Activated CD4-positive, alpha-beta T cell treated with anti-CD3 and anti-CD28 coated beads, Interleukin-2, amount 10 ng/mL, durations not matched to agents 24 days and 14 days (primary cell): ENCODE measurements around the gene SLAMF6. TPM values are rescaled to one million over a fixed set of nuclear protein-coding genes. Genes with fewer than 3 reads are reported as not detected.
A peak's percentile ranks its signal among the peaks of the same experiment; 100 is the strongest.
"Not testable (repeated sequence)": the region's sequence is repeated elsewhere in the genome, so short reads cannot be mapped to it uniquely, and the experiment has no call there.

Experiments
- DNase-seq: peaks from one replicate; pipeline ENCODE4 v3.0.0; 2022
- H3K27ac Mint-ChIP-seq: one replicate; pipeline ENCODE4 v1.8.0; 2022; ENCODE audit warnings: mild to moderate bottlenecking, mixed read lengths
- H3K27me3 Mint-ChIP-seq: one replicate; pipeline ENCODE4 v1.8.0; 2022; ENCODE audit warnings: mixed read lengths
- H3K36me3 Mint-ChIP-seq: one replicate; pipeline ENCODE4 v1.8.0; 2022; ENCODE audit warnings: low read depth, mild to moderate bottlenecking, mixed read lengths
- H3K4me1 Mint-ChIP-seq: one replicate; pipeline ENCODE4 v1.8.0; 2021; ENCODE audit warnings: mixed read lengths
- H3K4me3 Mint-ChIP-seq: one replicate; pipeline ENCODE4 v1.8.0; 2022; ENCODE audit warnings: mild to moderate bottlenecking, moderate library complexity, mixed read lengths
- H3K9me3 Mint-ChIP-seq: one replicate; pipeline ENCODE4 v1.8.0; 2021; ENCODE audit warnings: mixed read lengths
- intact Hi-C: fragments of 100-400 bp; cut with micrococcal nuclease; formaldehyde crosslinking; loops from one replicate; pipeline ENCODE4 v1.15.1; 2023
- total RNA-seq: library from RNA; stranded (reverse); gene quantifications from 2 replicates; pipeline ENCODE4 v1.2.3, GENCODE V29; 2022

The SLAMF6 gene
- total RNA-seq, 1 donor from 2014 or later = 53.8 TPM

GRCh38 chr1:160538985-160539651 lies 16.1 kb upstream of the SLAMF6 start:
- intact Hi-C loops = no loop called here
- Mint-ChIP-seq H3K27me3 (no peaks in the 10 kb centered on the region), H3K4me3 (peak overlapping the region; percentile 72), H3K4me1 (peaks cover 37% of the 10 kb centered on the region), H3K36me3 (peaks cover 28% of the 10 kb centered on the region), H3K27ac (peak overlapping the region; percentile 91), H3K9me3 (peaks cover 8% of the 10 kb centered on the region)
- DNase-seq = peak; percentile 56

- peaks cover 34% of the 10 kb centered on the region for H3K4me1 Mint-ChIP-seq
- H3K36me3 Mint-ChIP-seq = peaks cover 30% of the 10 kb centered on the region
- no peak for DNase-seq
- H3K9me3 Mint-ChIP-seq = peaks cover 8% of the 10 kb centered on the region
- no peak overlapping the region for H3K27ac Mint-ChIP-seq
- no peaks in the 10 kb centered on the region for H3K27me3 Mint-ChIP-seq
- intact Hi-C loops = no loop called here
- H3K4me3 Mint-ChIP-seq = no peak overlapping the region
Observed at GRCh38 chr1:160537714-160538665, 14.9 kb upstream of the SLAMF6 start.

DNA sequence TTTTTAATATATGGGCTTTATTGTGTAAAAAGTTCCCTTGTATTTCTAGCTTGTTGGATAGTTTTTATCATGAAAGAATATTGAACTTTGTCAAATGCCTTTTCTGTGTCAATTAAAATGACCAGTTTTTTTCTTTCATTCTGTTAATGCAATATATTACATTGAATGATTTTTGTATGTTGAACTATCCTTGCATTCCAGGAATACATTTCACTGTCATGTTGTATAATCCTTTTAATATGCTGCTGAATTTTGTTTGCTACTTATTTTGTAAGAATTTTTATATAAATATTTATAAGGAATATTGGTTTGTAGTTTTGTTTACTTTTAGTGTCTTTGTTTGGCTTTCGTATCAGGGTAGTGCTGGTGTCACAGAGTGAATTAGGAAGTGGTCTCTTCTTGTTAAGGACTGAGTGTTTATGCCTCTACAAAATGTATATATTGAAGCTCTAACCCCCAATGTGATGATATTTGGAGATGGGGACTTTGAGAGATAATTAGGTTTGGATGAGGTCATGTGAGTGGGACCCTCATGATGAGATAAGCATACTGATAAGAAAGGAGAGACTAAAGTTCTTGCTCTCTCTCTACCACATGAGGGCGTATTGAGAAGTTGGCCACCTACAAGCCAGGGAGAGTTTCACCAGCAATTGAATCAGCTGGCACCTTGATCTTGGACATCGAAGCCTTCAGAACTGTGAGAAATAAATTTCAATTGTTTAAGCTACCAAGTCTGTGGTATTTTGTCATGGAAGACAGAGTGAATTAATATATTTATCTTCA lies 12.0 kb upstream of the SLAMF6 start:
- intact Hi-C loops = no loop called here
- Mint-ChIP-seq H3K4me1 (peaks cover 17% of the 10 kb centered on the region), H3K27me3 (no peaks in the 10 kb centered on the region), H3K4me3 (no peak overlapping the region), H3K9me3 (peaks cover 8% of the 10 kb centered on the region), H3K27ac (no peak overlapping the region), H3K36me3 (peaks cover 37% of the 10 kb centered on the region)
- DNase-seq = no peak

- intact Hi-C loops = not testable (repeated sequence)
- H3K9me3 Mint-ChIP-seq = peaks cover 17% of the 10 kb centered on the region
Observed at GRCh38 chr1:160532557-160532813, 9.4 kb upstream of the SLAMF6 start.

GRCh38 chr1:160531809-160532556 lies 8.9 kb upstream of the SLAMF6 start:
- H3K27ac Mint-ChIP-seq, DNase-seq, H3K27me3 Mint-ChIP-seq, H3K4me3 Mint-ChIP-seq, intact Hi-C loops: not testable (repeated sequence)
- peaks cover 20% of the 10 kb centered on the region for H3K9me3 Mint-ChIP-seq
- H3K4me1 Mint-ChIP-seq = peaks cover 23% of the 10 kb centered on the region
- H3K36me3 Mint-ChIP-seq = peaks cover 41% of the 10 kb centered on the region

More at GRCh38 chr1:160532557-160532813, 9.4 kb upstream of the SLAMF6 start:
- H3K27me3 Mint-ChIP-seq, H3K27ac Mint-ChIP-seq, DNase-seq, H3K4me3 Mint-ChIP-seq: not testable (repeated sequence)
- Mint-ChIP-seq H3K36me3 (peaks cover 42% of the 10 kb centered on the region), H3K4me1 (peaks cover 21% of the 10 kb centered on the region)

GRCh38 chr1:160529401-160529952 lies 6.4 kb upstream of the SLAMF6 start:
- peak overlapping the region; percentile 16 for H3K27ac Mint-ChIP-seq
- intact Hi-C loops, H3K4me3 Mint-ChIP-seq, H3K27me3 Mint-ChIP-seq: not testable (repeated sequence)
- peak; percentile 64 for DNase-seq
- peaks cover 40% of the 10 kb centered on the region for H3K36me3 Mint-ChIP-seq
- peaks cover 24% of the 10 kb centered on the region for H3K9me3 Mint-ChIP-seq
- peaks cover 24% of the 10 kb centered on the region for H3K4me1 Mint-ChIP-seq

DNA sequence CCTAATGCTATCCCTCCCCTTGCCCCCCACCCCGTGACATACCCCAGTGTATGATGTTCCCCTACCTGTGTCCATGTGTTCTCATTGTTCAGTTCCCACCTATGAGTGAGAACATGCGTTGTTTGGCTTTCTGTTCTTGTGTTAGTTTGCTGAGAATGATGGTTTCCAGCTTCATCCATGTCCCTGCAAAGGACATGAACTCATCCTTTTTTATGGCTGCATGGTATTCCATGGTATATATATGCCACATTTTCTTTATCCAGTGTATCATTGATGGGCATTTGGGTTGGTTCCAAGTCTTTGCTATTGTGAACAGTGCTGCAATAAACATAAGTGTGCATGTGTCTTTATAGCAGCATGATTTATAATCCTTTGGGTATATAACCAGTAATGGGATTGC lies 734 bp upstream of the SLAMF6 start:
- peak overlapping the region; percentile 67 for H3K4me3 Mint-ChIP-seq
- intact Hi-C loops = loop anchor here (1.0 to 5.0 kb wide), 2 partner anchors 84 to 189 kb away; partner anchors contain the start of gene CD48
- peaks cover 54% of the 10 kb centered on the region for H3K4me1 Mint-ChIP-seq
- DNase-seq, H3K27me3 Mint-ChIP-seq: not testable (repeated sequence)
- H3K27ac Mint-ChIP-seq = peak overlapping the region; percentile 66
- peaks cover 24% of the 10 kb centered on the region for H3K9me3 Mint-ChIP-seq
- H3K36me3 Mint-ChIP-seq = peaks cover 44% of the 10 kb centered on the region

DNA sequence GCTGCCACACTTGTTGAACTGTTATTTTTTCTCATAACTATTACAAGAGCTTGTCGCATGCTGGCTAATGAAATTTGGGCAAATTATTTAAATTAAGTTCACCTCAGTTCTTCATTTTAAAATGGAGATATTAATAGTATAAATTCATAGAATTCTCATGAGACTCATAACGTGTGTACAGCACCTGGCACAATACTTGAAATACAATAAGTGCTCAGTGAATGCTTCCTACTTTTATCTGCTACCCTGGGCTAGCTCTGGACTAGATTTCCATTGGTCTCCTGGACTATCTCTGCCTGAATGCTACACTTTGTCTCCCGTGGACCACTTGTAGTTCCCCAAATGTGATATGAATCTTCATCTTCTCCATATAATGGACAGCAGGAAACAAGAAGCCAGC lies 919 bp downstream of the SLAMF6 start:
- peak overlapping the region; percentile 94 for H3K4me3 Mint-ChIP-seq
- H3K4me1 Mint-ChIP-seq = peaks cover 58% of the 10 kb centered on the region
- H3K27me3 Mint-ChIP-seq = no peaks in the 10 kb centered on the region
- peak overlapping the region; percentile 91 for H3K27ac Mint-ChIP-seq
- peak; percentile 64 for DNase-seq
- H3K9me3 Mint-ChIP-seq = peaks cover 13% of the 10 kb centered on the region
- peaks cover 54% of the 10 kb centered on the region for H3K36me3 Mint-ChIP-seq
- intact Hi-C loops = loop anchor here (5.0 kb wide), 1 partner anchor 190 kb away; the partner anchor contains the start of gene CD48

- H3K27me3 Mint-ChIP-seq = no peaks in the 10 kb centered on the region
- no peak for DNase-seq
- intact Hi-C loops = loop anchor here (2.0 to 5.0 kb wide), 3 partner anchors 29 to 191 kb away; partner anchors contain the start of gene CD48
- peak overlapping the region; percentile 94 for H3K4me3 Mint-ChIP-seq
- H3K4me1 Mint-ChIP-seq = peaks cover 62% of the 10 kb centered on the region
- peaks cover 12% of the 10 kb centered on the region for H3K9me3 Mint-ChIP-seq
- H3K27ac Mint-ChIP-seq = peak overlapping the region; percentile 91
- H3K36me3 Mint-ChIP-seq = peaks cover 54% of the 10 kb centered on the region
Observed at GRCh38 chr1:160521554-160521953, 1.5 kb downstream of the SLAMF6 start.

- peaks cover 67% of the 10 kb centered on the region for H3K4me1 Mint-ChIP-seq
- peaks cover 14% of the 10 kb centered on the region for H3K9me3 Mint-ChIP-seq
- DNase-seq = peak; percentile 70
- peak overlapping the region; percentile 91 for H3K27ac Mint-ChIP-seq
- H3K4me3 Mint-ChIP-seq = peak overlapping the region; percentile 94
- H3K36me3 Mint-ChIP-seq = peaks cover 54% of the 10 kb centered on the region
- no peaks in the 10 kb centered on the region for H3K27me3 Mint-ChIP-seq
- intact Hi-C loops = loop anchor here (1.0 to 5.0 kb wide), 8 partner anchors 19 to 191 kb away; partner anchors contain the start of gene CD48
Observed at GRCh38 chr1:160520999-160521398, 2.1 kb downstream of the SLAMF6 start.

GRCh38 chr1:160520582-160520981 lies 2.5 kb downstream of the SLAMF6 start:
- intact Hi-C loops = loop anchor here (1.0 to 5.0 kb wide), 8 partner anchors 20 to 192 kb away; partner anchors contain the start of gene CD48
- H3K4me1 Mint-ChIP-seq = peaks cover 71% of the 10 kb centered on the region
- no peaks in the 10 kb centered on the region for H3K27me3 Mint-ChIP-seq
- H3K4me3 Mint-ChIP-seq = peak overlapping the region; percentile 94
- DNase-seq = no peak
- peak overlapping the region; percentile 91 for H3K27ac Mint-ChIP-seq
- peaks cover 13% of the 10 kb centered on the region for H3K9me3 Mint-ChIP-seq
- H3K36me3 Mint-ChIP-seq = peaks cover 57% of the 10 kb centered on the region

GRCh38 chr1:160519642-160520435 lies 3.2 kb downstream of the SLAMF6 start:
- intact Hi-C loops = loop anchor here (1.0 to 5.0 kb wide), 8 partner anchors 20 to 192 kb away; partner anchors contain the start of gene CD48
- H3K4me1 Mint-ChIP-seq = peaks cover 79% of the 10 kb centered on the region
- H3K36me3 Mint-ChIP-seq = peaks cover 57% of the 10 kb centered on the region

More at GRCh38 chr1:160519642-160520435, 3.2 kb downstream of the SLAMF6 start:
- Mint-ChIP-seq H3K27ac (peak overlapping the region; percentile 91), H3K9me3 (peaks cover 8% of the 10 kb centered on the region), H3K27me3 (no peaks in the 10 kb centered on the region), H3K4me3 (peak overlapping the region; percentile 94)
- peak; percentile 76 for DNase-seq
